GM12878 (cell line): ENCODE results near the gene DDX56. TPM values are rescaled to one million over a fixed set of nuclear protein-coding genes. Genes with fewer than 3 reads are reported as not detected.

Source experiments
- ATAC-seq: fragments of 200-7000 bp; cut with Tn5 transposase; 3 replicates; pipeline ENCODE4 v1.9.1; 2020; ENCODE audit warnings: mild to moderate bottlenecking, moderate library complexity
- BruUV-seq: library from RNA; stranded (reverse); fragments of 400-500 nt; replicated peaks from 2 replicates; lab custom pipeline; 2021; lab: Mats Ljungman, UMichigan
- CTCF ChIA-PET: fragments of 300-600 bp; sonication (Branson Sonifier 250); formaldehyde crosslinking; extraction: SDS; loops from one replicate; lab custom pipeline; 2021; ENCODE audit warnings: inconsistent platforms; lab: Yijun Ruan, JAX
- POLR2A ChIA-PET: fragments of 350-600 bp; formaldehyde crosslinking; extraction: SDS; loops from one replicate; lab custom pipeline; 2021; ENCODE audit warnings: inconsistent platforms; lab: Charles Lee
- RAD21 ChIA-PET: fragments of 300-600 bp; sonication (Branson Sonifier 250); formaldehyde crosslinking; loops from one replicate; lab custom pipeline; 2023; ENCODE audit warnings: antibody characterized with exemption; ENCODE audit not compliant: unreplicated experiment; lab: Charles Lee
- SMC1A ChIA-PET: fragments of 300-600 bp; sonication (Branson Sonifier 250); formaldehyde crosslinking; loops from one replicate; lab custom pipeline; 2023; ENCODE audit not compliant: unreplicated experiment, uncharacterized antibody; lab: Charles Lee
- DNase-seq: peaks from one replicate; pipeline ENCODE4 v3.0.0-alpha.2; 2011; ENCODE audit warnings: low read depth, low spot score
- FAIRE-seq: peaks from 3 replicates; lab custom pipeline; 2011; peaks lifted over from hg19 to GRCh38; lab: Jason Lieb, UNC
- H2AFZ ChIP-seq: 2 replicates; pipeline ENCODE4 v1.6.0; 2011; ENCODE audit warnings: low read depth, low read length, control low read depth; ENCODE audit not compliant: control insufficient read depth
- H3K27ac ChIP-seq: 2 replicates; pipeline ENCODE4 v1.5.1; 2011; ENCODE audit warnings: control low read depth; ENCODE audit not compliant: control insufficient read depth, insufficient read depth
- H3K27me3 ChIP-seq, 2 experiments: replicated peaks in 1 of 2; 2 replicates each; pipeline versions ENCODE4 v1.6.0 to v1.6.1; 2011; ENCODE audit warnings: low read length in 1 of 2; ENCODE audit not compliant: control insufficient read depth in 2 of 2, insufficient read depth in 2 of 2
- H3K36me3 ChIP-seq, 2 experiments: 2 replicates each; pipeline ENCODE4 v1.5.1; 2011; ENCODE audit warnings: low read length in 1 of 2; ENCODE audit not compliant: control insufficient read depth in 2 of 2, insufficient read depth in 2 of 2
- H3K4me1 ChIP-seq: 2 replicates; pipeline ENCODE4 v1.6.1; 2011; ENCODE audit warnings: mild to moderate bottlenecking, low read length, moderate library complexity, mixed read lengths; ENCODE audit not compliant: control insufficient read depth, insufficient read depth
- H3K4me2 ChIP-seq: 2 replicates; pipeline ENCODE4 v1.6.0; 2011; ENCODE audit warnings: control low read depth; ENCODE audit not compliant: control insufficient read depth, insufficient read depth
- H3K4me3 ChIP-seq: fragments of 200-600 bp; sonication (generic); 2 replicates; pipeline ENCODE4 v1.5.1; 2016
- H3K79me2 ChIP-seq: 2 replicates; pipeline ENCODE4 v1.6.0; 2011; ENCODE audit warnings: low read length; ENCODE audit not compliant: control insufficient read depth, insufficient read depth
- H3K9ac ChIP-seq: 2 replicates; pipeline ENCODE4 v1.8.0; 2011; ENCODE audit warnings: low read length, control low read depth, mixed read lengths; ENCODE audit not compliant: control insufficient read depth, insufficient read depth
- H3K9me3 ChIP-seq: replicated peaks from 3 replicates; pipeline ENCODE4 v1.5.1; 2011; ENCODE audit warnings: mild to moderate bottlenecking, low read length; ENCODE audit not compliant: control insufficient read depth, insufficient read depth
- H4K20me1 ChIP-seq: 2 replicates; pipeline ENCODE4 v1.6.0; 2011; ENCODE audit not compliant: control insufficient read depth, insufficient read depth
- CBFB ChIP-seq: IDR thresholded peaks from 2 replicates; pipeline ENCODE4 v1.6.1; 2016; ENCODE audit warnings: antibody characterized with exemption, low read depth
- CREB1 ChIP-seq: IDR thresholded peaks from 2 replicates; pipeline ENCODE4 v1.6.1; 2012; ENCODE audit warnings: low read depth, mild to moderate bottlenecking, inconsistent platforms
- EED ChIP-seq: sonication (generic); IDR thresholded peaks from 2 replicates; pipeline ENCODE4 v1.6.1; 2016; ENCODE audit warnings: antibody characterized with exemption, low read depth
- MLLT1 ChIP-seq: fragments of 450-650 bp; IDR thresholded peaks from 2 replicates; pipeline ENCODE4 v1.6.1; 2016; ENCODE audit warnings: mild to moderate bottlenecking
- NR2C1 ChIP-seq: fragments of 450-650 bp; IDR thresholded peaks from 2 replicates; pipeline ENCODE4 v1.6.1; 2017; ENCODE audit warnings: antibody characterized with exemption, mild to moderate bottlenecking, moderate library complexity
- RELB ChIP-seq: fragments of 450-650 bp; IDR thresholded peaks from 2 replicates; pipeline ENCODE4 v1.6.1; 2017; ENCODE audit warnings: low read depth, mild to moderate bottlenecking, moderate library complexity
- RUNX3 ChIP-seq: IDR thresholded peaks from 2 replicates; pipeline ENCODE4 v1.6.1; 2012; ENCODE audit warnings: low read length, inconsistent platforms
- TCF3 ChIP-seq: IDR thresholded peaks from 2 replicates; pipeline ENCODE4 v1.6.1; 2012; ENCODE audit warnings: low read depth, mild to moderate bottlenecking, low read length, borderline replicate concordance; ENCODE audit not compliant: insufficient read depth
- ZNF592 ChIP-seq: fragments of 450-650 bp; IDR thresholded peaks from 2 replicates; pipeline ENCODE4 v1.6.1; 2017; ENCODE audit warnings: mild to moderate bottlenecking, moderate library complexity
- WGBS: methylation state at CpG from one replicate; pipeline ENCODE4 v1.1.6; 2016; ENCODE audit warnings: low lambda C conversion rate; ENCODE audit not compliant: insufficient replicate concordance, insufficient coverage; ENCODE audit errors: missing lambda C conversion rate; 5-methylcytosine and 5-hydroxymethylcytosine counted together
- in situ Hi-C: fragments of 300-500 bp; cut with MboI; formaldehyde crosslinking; loops from 9 replicates; pipeline ENCODE4 v1.14.3; 2018; ENCODE audit warnings: mixed read lengths
- intact Hi-C: fragments of 100-400 bp; cut with micrococcal nuclease; formaldehyde crosslinking; loops from one replicate; pipeline ENCODE4 v1.14.2; 2022; ENCODE audit not compliant: unreplicated experiment
- polyA plus RNA-seq, 11 experiments: library from polyadenylated mRNA; depleted of rRNA in 4 of 11; unstranded in 6 of 11; stranded (reverse) in 5 of 11; fragments of >200 nt; fragmentation: Nextera tagmentation in 4 of 11; fragmentation: Illumina TruSeq in 1 of 11; extraction: Ambion mirVana in 4 of 11; extraction: Trizol in 1 of 11; gene quantifications; 1 replicate in 1 of 11; 2 replicates in 10 of 11; pipeline versions ENCODE4 v1.2.1 to v1.2.3, GENCODE V29; 2011 to 2016; ENCODE audit warnings: inconsistent platforms in 2 of 11, missing spikeins in 2 of 11, low read depth in 1 of 11
- total RNA-seq, 4 experiments: library from RNA; depleted of rRNA in 3 of 4; stranded (reverse); fragments of >200 nt in 3 of 4; fragmentation: Illumina TruSeq in 1 of 4; extraction: Trizol in 1 of 4; gene quantifications; 2 replicates each; pipeline versions ENCODE4 v1.2.1 to v1.2.3, GENCODE V29; 2013 to 2021

Gene DDX56
- total and polyA plus RNA-seq, 10 of the 15 experiments (the other 5 are each of a cell fraction or from before 2014, with no cell fraction given) = 19.8 to 136 (median 81.3) TPM

- no peak for TF ChIP-seq NR2C1
- TF ChIP-seq MLLT1 = no peak
- no peak for TF ChIP-seq ZNF592
- no peak for TF ChIP-seq TCF3
- no peak for TF ChIP-seq EED
- no peak for TF ChIP-seq CBFB
- TF ChIP-seq CREB1 = no peak
These were observed 5.8 kb downstream of the DDX56 start (continued) for GRCh38 chr7:44567884-44568283.

GRCh38 chr7:44566680-44567079 lies 7.0 kb downstream of the DDX56 start:
- intact Hi-C loops (no loop called here), in situ Hi-C loops (no loop called here)
- 83% methylated on average over 5 of the region's 5 CpGs for WGBS
- Histone ChIP-seq H4K20me1 (peaks cover 2% of the 10 kb centered on the region; the same call in 1 of the 2 replicates), H3K36me3 (peaks cover 44 to 60% of the 10 kb centered on the region in 2 experiments), H3K27me3 (no peaks in the 10 kb centered on the region), H3K4me1 (no peaks in the 10 kb centered on the region), H3K4me2 (no peak overlapping the region), H2AFZ (no peak overlapping the region), H3K4me3 (no peak overlapping the region), H3K9ac (no peak overlapping the region), H3K9me3 (no peaks in the 10 kb centered on the region), H3K27ac (no peak overlapping the region), H3K79me2 (peaks cover 4% of the 10 kb centered on the region)
- POLR2A ChIA-PET = no interaction called here
- no TSS peak for BruUV-seq
- SMC1A ChIA-PET = no interaction called here
- ATAC-seq (no peak), FAIRE-seq (no peak), DNase-seq (no peak)
- RAD21 ChIA-PET = interaction anchor here (0.9 to 2.8 kb wide), 2 partner anchors 169 to 325 kb away, joined by 4 to 30 read pairs; no protein-coding TSS in a partner anchor
- CTCF ChIA-PET = interaction anchor here (0.7 to 3.4 kb wide), 4 partner anchors 76 to 329 kb away, joined by 3 to 21 read pairs (median 14); partner anchors contain the start of gene NUDCD3
- TF ChIP-seq EED = no peak
- TF ChIP-seq RUNX3 = no peak
- TF ChIP-seq RELB = no peak
